Neural progenitor cell (in vitro differentiated cells): ENCODE data around the gene SRGAP2C.
"Not testable (repeated sequence)": the region's sequence is repeated elsewhere in the genome, so short reads cannot be mapped to it uniquely, and the experiment has no call there.

Source experiments
- CTCF ChIP-seq: fragments of 200-600 bp; sonication (generic); IDR thresholded peaks from 2 replicates; pipeline ENCODE4 v1.5.1; 2017; ENCODE audit warnings: antibody characterized with exemption, mild to moderate bottlenecking
- EZH2 ChIP-seq: fragments of 200-600 bp; sonication (generic); IDR thresholded peaks from 2 replicates; pipeline ENCODE4 v1.6.1; 2017; ENCODE audit warnings: antibody characterized with exemption, mild to moderate bottlenecking, moderate library complexity
- EZH2phosphoT487 ChIP-seq: fragments of 200-600 bp; sonication (generic); IDR thresholded peaks from 2 replicates; pipeline ENCODE4 v1.6.1; 2017; ENCODE audit warnings: antibody characterized with exemption

- not testable (repeated sequence) for TF ChIP-seq CTCF, EZH2, EZH2phosphoT487
These were observed 39.9 kb downstream of the SRGAP2C start for GRCh38 chr1:121224714-121225113.
